GM19035 (cell line): ENCODE measurements around the gene ERBB2.
"Not testable (repeated sequence)": the region's sequence is repeated elsewhere in the genome, so short reads cannot be mapped to it uniquely, and the experiment has no call there.

Source experiments
- ATAC-seq: cut with Tn5 transposase; IDR thresholded peaks from one replicate; pipeline ENCODE4 v1.9.1; 2021; ENCODE audit not compliant: unreplicated experiment

The ERBB2 gene

GRCh38 chr17:39701784-39702422 lies 2.0 kb downstream of the ERBB2 start:
- ATAC-seq: no peak

GRCh38 chr17:39702901-39703893 lies 3.3 kb downstream of the ERBB2 start:
- no peak for ATAC-seq

GRCh38 chr17:39703913-39704312 lies 4.0 kb downstream of the ERBB2 start:
- ATAC-seq: no peak

DNA sequence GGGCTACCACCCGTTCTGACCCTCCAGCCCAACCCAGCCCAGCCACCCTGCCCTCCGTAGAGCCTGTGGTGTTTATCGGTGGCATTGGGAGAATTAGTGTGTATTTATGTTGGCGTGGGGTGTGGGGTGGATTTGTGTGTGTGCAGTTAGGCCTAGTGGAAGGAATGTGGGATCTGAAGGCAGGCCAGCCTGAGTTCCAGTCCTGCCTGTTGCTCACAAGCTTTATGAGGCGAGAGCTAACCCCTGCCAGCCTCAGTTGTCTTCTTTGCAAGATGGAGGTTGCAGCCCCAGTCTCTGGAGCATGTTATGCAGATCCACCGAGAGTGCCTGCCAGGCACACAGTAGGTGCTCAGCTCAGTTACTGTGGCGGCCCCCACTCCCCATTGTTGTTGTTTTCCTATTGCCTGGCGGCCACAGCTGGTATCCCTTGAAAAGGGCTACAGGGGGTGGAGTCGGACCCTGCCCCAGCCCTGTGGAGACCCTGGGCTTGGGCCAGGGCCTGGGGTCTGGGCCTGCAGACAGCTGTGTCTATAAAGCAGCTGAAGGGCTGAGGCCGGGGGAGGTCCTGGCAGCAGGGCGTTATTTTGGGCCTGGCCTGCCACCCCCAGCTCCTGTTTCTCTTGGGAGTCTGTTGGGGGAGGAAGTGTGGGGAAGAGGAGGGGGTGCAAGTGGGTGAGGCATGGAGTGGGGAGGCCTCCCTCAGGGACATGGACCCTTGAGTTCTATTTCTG lies 5.1 kb downstream of the ERBB2 start:
- no peak for ATAC-seq

DNA sequence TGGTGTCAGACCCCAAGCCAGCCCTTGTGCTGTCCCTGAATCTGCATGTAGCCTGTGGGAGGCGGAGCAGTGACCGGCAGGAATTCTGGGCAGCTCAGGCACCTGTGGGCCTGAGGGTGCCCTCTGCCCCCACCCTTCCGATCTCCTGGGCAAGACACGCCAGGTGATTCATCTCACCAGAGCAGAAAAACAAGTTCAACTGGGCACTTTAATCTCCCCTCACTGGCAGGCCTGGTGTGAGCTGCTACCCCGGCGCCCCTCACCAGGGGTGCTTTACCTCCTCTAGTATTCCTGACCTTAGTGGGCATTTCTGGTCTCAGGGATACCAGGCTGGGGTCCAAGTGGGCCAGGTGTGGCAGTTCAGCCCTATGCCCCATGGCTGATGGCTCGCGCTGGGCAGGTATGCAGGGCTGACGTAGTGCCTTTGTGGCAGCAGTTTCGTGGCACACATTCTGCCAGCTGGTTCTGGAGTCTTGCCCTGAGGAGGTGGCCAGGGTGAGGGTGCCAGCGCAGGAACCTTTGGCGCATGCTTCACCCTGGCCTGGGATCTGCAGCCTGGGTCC lies 6.0 kb downstream of the ERBB2 start:
- no peak for ATAC-seq

DNA sequence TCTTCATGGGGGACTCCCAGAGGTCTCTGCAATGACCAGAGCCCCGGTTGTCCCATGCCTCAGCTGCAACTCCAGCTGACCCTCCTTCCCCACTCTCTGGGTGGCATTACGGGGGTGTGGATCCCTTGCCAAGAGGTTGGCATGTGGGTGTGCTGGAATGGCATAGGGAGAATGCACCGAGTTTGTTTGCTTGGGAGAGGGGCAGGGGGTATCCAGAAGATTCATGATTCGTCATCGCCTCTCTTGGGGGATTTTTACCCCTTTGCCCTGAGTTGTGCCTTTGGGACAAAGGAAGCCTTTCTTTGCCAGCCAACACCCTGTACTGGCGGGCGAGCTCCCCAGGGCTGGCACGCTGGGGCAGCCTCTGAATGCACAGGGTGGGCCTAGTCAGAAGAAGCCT lies 6.5 kb downstream of the ERBB2 start:
- no peak for ATAC-seq

GRCh38 chr17:39706921-39707337 lies 7.1 kb downstream of the ERBB2 start:
- no peak for ATAC-seq

- no peak for ATAC-seq
These were observed 9.6 kb downstream of the ERBB2 start for GRCh38 chr17:39709319-39709997.

GRCh38 chr17:39709998-39710964 lies 10.4 kb downstream of the ERBB2 start:
- ATAC-seq: no peak

- not testable (repeated sequence) for ATAC-seq
These were observed 11.2 kb downstream of the ERBB2 start for GRCh38 chr17:39711071-39711470.

DNA sequence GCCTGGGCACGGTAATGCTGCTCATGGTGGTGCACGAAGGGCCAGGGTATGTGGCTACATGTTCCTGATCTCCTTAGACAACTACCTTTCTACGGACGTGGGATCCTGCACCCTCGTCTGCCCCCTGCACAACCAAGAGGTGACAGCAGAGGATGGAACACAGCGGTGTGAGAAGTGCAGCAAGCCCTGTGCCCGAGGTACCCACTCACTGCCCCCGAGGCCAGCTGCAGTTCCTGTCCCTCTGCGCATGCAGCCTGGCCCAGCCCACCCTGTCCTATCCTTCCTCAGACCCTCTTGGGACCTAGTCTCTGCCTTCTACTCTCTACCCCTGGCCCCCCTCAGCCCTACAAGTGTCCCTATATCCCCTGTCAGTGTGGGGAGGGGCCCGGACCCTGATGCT lies 12.0 kb downstream of the ERBB2 start:
- no peak for ATAC-seq

- no peak for ATAC-seq
These were observed 14.4 kb downstream of the ERBB2 start for GRCh38 chr17:39714234-39714633.

- ATAC-seq: no peak
These were observed 15.7 kb downstream of the ERBB2 start for GRCh38 chr17:39715375-39716072.

- no peak for ATAC-seq
These were observed 16.4 kb downstream of the ERBB2 start for GRCh38 chr17:39716073-39716818.

GRCh38 chr17:39716879-39717536 lies 17.1 kb downstream of the ERBB2 start:
- ATAC-seq: no peak

DNA sequence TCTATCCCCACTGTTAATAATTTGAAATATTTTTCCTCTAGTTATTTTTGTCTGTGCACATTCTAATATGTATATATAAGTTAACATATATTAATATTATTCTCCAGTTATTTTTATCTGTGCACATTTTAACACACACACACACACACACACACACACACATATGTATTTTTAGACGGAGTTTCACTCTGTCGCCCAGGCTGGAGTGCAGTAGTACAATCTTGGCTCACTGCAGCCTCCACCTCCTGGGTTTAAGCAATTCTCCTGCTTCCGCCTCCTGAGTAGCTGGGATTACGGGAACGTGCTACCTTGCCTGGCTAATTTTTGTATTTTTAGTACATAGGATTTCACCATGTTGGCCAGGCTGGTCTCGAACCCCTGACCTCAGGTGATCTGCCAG lies 17.8 kb downstream of the ERBB2 start:
- ATAC-seq: no peak

DNA sequence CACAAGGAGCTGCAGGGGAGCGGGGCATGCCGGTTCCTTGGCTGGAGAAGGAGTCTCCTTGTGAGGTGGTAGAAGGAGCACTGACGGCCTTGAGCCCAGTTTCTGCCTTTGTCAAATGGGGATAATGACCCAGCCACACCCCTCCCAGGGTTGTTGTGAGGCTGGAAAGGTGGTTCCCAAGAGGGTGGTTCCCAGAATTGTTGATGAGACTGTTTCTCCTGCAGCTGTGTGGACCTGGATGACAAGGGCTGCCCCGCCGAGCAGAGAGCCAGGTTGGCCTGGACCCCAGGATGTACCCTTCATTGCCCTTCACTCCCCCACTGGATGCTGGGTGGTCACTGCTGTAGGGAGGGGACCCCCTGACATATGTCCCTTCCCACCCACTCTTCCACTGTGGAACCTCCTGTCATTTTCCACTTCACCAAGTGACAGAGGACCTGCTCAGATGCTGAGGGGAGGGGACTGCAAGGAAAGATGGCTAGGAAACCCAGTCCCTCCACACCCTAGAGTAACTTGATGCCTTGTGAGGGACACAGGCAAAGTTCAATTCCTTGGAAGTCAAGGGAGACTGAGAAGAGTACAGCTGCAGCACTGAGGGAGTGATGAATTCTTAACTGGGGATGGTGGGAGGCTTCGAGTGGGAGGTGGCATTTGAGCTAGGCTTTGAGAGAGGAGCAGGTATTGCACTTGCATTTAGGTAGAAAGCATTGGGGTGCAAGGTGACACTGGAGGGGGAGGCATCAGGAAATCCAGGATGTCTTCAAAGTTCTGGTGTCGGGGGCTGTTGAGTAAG lies 19.9 kb downstream of the ERBB2 start:
- ATAC-seq: no peak
